Activated CD8-positive, alpha-beta memory T cell treated with anti-CD3 and anti-CD28 coated beads, Interleukin-2, amount 50 U/mL, for 4 hours (primary cell): ENCODE results near the gene TAAR5.
"Not testable (repeated sequence)": the region's sequence is repeated elsewhere in the genome, so short reads cannot be mapped to it uniquely, and the experiment has no call there.

Source experiments
- DNase-seq: peaks from one replicate; pipeline ENCODE4 v3.0.0-alpha.2; 2020

The TAAR5 gene

GRCh38 chr6:132589454-132589853 is at the start of gene TAAR5:
TAAR5 (minus strand) TSS chr6:132589741; CDS start chr6:132589686, 55 bp downstream.
- no peak for DNase-seq

GRCh38 chr6:132637135-132637534 is 47.6 kb upstream of the TAAR5 start:
- DNase-seq = not testable (repeated sequence)

GRCh38 chr6:132635906-132636305 is 46.4 kb upstream of the TAAR5 start:
- not testable (repeated sequence) for DNase-seq

DNA sequence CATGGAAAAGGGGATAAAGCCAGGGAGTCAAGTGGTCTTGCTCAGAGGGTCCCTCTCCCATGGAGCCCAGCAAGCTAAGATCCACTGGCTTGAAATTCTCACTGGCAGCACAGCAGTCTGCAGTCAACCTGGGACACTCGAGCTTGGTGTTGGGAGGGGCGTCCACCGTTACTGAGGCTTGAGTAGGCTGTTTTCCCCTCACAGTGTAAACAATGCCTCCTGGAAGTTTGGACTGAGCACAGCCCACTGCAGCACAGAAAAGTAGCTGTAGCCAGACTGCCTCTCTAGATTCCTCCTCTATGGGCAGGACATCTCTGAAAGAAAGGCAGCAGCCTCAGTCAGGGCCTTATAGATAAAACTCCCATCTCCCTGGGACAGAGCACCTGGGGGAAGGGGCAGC is 45.7 kb upstream of the TAAR5 start:
- DNase-seq = not testable (repeated sequence)

DNA sequence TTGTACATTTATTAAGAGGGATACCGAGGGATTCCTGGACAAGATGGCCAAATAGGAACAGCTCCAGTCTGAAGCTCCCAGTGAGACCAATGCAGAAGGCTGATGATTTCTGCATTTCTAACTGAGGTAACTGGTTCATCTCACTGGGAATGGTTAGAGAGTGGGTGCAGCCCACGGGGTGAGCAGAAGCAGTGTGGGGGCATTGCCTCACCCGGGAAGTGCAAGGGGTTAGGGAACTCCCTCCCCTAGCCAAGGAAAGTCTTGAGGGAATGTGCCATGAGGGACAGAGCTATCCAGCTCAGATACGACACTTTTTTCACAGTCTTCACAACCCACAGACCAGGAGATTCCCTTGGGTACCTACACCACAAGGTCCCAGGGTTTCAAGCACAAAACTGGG is 45.3 kb upstream of the TAAR5 start:
- no peak for DNase-seq

DNA sequence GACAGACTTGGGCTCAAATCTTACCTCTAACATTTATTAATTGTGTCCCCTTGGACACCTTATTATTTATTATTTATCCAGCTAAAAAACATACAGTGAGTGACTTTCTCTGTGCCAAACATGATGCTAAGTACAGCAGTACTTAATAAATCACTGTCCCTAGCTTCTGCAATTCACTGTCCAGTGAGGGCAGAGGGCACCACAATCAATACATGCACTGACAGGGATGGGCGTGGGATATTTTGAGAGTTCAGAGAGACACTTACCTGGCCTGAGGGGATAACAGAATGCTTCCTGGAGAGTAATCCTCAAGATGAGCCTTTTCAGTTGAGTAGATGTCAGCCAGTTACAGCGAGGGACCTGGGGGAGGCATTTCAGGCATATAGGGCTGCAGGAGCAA is 43.8 kb upstream of the TAAR5 start:
- no peak for DNase-seq

GRCh38 chr6:132624175-132624574 is 34.6 kb upstream of the TAAR5 start, which contains the start of gene TAAR2:
TAAR2 (minus strand) TSS chr6:132624275; CDS start chr6:132624275, 0 bp downstream.
- DNase-seq = no peak

DNA sequence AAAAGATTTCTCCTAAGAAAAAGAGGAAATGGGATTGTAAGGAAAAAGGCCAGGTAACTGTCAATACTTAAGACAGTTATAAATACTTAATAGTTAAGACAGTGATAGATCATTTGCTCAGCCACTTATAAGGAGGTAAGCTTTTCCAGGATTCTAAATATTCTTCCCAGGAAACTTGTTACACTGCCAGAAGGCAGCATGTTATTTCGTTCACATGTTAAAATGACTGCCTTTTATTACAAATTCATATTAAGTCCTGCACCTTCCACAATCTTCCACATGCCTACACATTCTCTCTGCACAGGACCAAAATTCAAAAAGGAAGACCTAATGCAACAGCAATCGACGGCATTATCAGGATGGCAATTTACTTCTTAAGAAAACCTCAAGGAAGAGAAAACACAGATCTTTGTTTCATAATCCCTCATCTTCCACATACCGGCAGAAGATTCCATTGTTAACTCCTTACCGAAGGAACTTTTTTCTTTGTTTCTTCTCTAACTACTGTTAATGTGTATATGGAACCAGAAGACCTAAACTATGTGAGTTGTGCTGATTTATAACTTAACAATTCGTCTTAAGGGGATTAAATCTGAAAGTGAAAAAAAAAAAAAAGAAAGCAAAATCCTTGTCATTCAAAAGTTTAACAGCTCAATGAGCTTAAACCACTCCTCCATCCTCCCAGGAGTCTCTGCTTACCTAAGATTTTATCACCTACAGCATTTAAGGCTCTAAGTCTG is 33.7 kb upstream of the TAAR5 start:
- DNase-seq = no peak

DNA sequence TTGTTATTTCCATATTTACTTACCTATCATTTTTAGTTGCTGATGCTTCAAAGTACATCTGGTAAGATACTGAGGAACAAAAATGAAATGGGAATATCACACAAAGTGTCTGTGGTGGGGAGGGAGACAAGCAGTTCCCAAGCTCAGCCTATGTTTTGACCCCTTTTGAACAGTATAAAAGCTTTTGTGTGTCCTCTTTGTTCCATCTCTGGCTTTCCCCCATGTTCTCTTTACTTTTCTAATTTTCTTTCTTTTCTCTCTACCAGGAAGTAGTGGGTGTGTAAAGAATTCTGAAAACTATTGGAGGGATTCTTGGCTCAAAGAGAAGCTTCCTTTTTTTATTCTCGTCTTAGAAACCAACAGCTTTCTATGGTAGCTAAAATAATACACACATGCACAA is 27.1 kb upstream of the TAAR5 start:
- no peak for DNase-seq

DNA sequence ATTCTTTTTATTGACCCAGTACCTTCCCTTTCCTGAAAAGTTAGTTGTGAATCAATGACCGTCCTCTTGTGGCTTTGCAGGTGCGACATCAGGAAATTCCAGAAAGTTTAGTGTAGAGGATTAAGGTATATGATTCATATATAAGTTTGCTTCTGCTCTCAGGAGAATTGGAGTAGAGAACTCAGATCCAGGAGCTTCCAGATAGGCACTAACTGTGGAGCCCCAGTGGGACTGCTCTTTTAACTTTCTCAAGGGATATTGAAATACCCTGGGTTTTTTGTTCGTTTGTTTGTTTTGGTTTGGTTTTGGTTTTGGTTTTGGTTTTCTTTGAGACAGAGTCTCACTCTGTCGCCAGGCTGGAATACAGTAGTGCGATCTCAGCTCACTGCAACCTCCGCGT is 25.0 kb upstream of the TAAR5 start:
- DNase-seq = no peak

DNA sequence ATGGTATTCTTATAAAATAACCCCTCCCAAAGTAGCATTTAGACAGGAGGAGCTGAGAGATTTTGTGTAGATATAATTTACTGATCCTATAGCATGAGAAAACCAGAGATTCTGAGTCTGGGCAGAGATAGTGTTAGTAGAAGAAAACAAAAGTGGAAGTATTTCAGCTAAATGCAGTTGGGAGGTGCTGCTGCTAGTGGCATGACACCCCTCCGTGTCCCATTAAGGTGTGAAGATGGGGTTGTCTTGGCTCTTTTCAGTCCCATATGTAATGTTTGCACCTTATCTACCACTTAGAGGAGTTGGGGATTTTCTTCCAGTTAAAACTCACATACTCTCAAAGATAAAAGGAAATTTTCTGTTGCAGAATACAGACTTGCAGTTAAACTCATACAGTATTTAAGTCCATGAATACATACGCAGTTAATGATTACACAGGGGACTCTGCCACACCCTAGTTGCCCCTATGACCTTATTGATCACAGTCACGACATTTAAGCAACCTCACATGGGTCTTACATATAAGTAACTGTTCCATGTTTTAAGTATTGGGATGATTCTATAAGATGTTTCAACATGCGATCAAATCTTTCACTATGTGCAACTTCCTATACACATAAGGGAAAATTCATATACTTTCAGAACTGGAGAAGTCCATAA is 23.0 kb upstream of the TAAR5 start:
- DNase-seq = no peak

DNA sequence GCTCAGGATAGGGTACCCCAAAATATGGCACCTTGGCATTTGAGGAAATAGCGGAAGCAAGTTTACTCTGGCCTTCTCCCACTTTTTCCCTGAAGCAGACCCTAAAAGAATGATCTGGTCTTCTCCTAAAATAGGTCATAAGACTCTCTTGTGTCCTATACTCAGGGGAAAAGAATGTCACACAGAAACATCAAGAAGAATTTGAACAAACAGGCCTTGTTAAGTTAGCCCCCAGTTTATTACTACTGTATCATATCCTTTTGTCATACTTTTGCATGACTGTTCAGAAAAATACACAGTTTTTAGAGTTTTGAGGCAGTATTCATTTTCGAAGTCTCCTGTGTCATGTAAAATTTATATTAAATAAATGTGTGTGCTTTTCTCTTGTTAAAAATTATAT is 22.1 kb upstream of the TAAR5 start:
- DNase-seq = no peak

GRCh38 chr6:132607544-132608233 is 18.1 kb upstream of the TAAR5 start:
- DNase-seq = no peak

DNA sequence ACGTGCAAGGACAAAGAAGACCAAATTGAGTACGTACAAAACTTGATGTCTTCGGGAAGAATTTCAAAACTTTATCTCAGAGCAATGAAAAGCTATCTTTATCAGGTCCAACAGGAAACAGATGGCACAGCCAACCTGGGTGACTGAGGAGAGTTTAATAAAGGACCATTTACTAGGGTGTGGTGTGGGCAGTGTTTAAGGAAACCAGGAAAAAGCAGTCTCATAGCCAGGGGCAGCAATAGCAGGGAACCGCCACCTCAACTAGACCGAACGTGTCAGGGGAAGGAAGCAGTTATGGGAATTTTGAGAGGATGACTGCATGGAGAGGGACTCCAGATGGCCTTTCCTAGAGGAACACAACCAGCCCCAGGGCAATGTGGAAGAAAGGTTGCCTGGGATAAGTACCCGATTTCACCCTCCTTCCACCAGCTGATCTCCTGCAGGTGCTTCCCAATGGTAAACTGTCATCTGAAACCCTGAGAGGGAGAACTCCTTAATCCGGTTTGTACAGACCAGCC is 15.2 kb upstream of the TAAR5 start:
- no peak for DNase-seq

GRCh38 chr6:132600900-132601299 is 11.4 kb upstream of the TAAR5 start:
- DNase-seq = not testable (repeated sequence)

DNA sequence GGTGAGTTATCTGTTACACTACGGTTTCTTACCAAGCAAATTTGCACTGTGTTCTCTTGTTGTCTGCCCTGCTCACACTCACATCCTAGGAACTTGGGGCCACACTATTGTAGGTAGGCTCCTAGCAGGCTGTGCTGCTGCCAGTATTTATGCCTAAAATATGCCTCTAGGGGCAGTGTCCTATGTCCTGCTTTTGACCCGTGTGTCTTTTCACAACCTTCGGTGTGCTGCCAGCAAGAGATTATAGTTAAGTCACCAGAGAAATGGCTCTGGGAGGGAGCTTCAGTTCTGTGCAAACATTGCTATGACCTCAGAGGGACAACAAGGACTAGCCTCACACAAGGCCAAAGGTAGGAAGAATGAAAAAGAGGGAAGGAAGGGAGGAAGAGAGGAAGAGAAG is 8.9 kb upstream of the TAAR5 start:
- no peak for DNase-seq

DNA sequence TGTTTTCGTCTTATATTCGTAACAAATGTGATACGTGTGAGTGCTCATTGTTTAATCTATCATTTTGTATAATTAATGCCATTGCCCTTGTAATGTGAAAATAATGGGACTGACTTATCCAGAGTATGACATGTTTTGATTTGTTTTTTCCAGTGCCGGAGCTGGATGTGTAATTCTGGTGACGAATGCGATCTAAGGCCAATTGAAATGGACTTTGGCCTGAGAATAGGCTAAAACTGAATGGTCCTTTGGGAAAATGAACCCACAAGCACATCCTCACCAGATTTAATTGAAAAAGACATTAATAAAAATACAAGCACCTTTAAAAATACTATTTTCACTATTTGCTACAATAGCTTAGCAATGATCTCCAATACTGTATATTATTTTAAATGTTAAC is 6.7 kb upstream of the TAAR5 start:
- no peak for DNase-seq

DNA sequence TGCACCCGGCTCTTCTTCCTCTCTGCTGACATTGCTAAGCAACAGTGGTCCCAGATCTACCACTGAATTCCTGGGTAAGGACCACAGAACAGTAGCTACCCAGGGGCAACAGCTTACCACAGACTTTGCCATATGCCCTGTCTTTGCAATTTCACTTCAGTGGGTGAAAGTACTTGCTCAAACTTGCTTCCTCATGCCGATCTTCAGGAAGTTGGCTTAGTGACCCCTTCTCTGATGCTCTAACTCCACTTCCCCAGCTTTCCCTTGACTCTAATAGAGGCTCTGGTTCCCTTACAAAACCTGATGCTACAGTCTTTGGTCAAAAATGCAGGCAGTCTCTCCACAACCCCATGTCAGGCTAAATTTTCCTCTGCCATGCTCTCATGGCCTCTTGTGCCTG is 3.3 kb upstream of the TAAR5 start:
- no peak for DNase-seq

DNA sequence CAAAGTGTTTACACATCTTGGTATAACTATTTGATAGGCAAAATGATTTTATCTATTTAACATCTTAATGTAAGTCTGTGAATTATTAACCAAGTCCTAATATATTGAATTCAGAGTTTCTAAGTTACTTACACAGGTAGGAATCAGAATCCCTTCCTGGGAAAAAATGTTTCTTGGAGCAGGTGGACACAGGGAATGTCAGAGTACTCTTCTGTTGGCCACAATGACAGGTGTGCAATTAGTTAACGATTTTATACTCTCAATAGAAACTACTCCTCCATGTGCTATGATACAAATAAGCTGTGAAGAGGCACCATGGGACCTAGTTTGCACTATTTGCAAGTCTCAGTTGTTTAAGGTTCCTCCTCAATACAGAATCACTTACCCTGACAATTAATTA is 821 bp upstream of the TAAR5 start:
- DNase-seq = no peak

- no peak for DNase-seq
Measured at GRCh38 chr6:132587424-132587823, 2.1 kb downstream of the TAAR5 start.

DNA sequence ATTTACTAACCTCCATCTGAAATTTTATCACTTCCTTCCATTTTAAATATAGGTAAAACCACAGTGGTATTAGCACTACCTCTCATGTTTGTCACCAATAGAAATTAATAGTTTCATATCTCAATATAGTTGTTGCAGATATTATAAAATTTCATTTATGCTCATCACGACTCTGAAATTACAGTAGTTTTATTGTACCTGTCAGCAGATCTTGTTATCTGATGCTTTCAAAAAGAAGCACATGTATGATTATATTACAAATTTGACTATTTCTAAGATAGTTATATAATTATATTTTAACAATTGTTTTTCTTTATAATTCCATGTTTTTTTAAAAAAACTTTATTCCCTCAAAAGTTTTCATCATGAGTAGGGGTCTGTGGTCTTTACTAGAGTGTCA is 4.8 kb downstream of the TAAR5 start:
- DNase-seq = no peak

GRCh38 chr6:132571774-132572173 is 17.8 kb downstream of the TAAR5 start:
- no peak for DNase-seq

DNA sequence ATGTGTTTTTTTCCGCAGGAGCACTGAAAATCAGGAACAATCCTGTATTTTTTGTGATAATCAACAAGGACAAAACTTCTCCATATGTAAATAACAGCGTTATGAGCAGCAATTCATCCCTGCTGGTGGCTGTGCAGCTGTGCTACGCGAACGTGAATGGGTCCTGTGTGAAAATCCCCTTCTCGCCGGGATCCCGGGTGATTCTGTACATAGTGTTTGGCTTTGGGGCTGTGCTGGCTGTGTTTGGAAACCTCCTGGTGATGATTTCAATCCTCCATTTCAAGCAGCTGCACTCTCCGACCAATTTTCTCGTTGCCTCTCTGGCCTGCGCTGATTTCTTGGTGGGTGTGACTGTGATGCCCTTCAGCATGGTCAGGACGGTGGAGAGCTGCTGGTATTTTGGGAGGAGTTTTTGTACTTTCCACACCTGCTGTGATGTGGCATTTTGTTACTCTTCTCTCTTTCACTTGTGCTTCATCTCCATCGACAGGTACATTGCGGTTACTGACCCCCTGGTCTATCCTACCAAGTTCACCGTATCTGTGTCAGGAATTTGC is 19.2 kb downstream of the TAAR5 start, which contains the start of gene TAAR6:
TAAR6 (plus strand) TSS at position 102 of the 557 bp plus-strand sequence; CDS start at position 102, 0 bp downstream.
- no peak for DNase-seq
